ENCODE results near the gene TMEM233.

GRCh38 chr12:119627686-119628085, 34.1 kb downstream of the TMEM233 start:
- TF ChIP-seq CREB5 (CRISPR knock-in tag; IDR thresholded peaks at IDR 0.05; ENCODE audit: low read depth) (no peak), ZC3H10 (CRISPR knock-in tag; IDR thresholded peaks at IDR 0.05) (no peak), GLIS3 (CRISPR knock-in tag; IDR thresholded peaks at IDR 0.05) (no peak), PATZ1 (CRISPR knock-in tag; IDR thresholded peaks at IDR 0.05; ENCODE audit: borderline replicate concordance) (no peak), TSHZ2 (CRISPR knock-in tag; IDR thresholded peaks at IDR 0.05) (no peak), CSDC2 (CRISPR knock-in tag; IDR thresholded peaks at IDR 0.05) (no peak), ARNTL (CRISPR knock-in tag; IDR thresholded peaks at IDR 0.05; ENCODE audit: borderline replicate concordance, low read depth) (no peak), ISL1 (CRISPR knock-in tag; IDR thresholded peaks at IDR 0.05) (no peak), ZNF565 (CRISPR knock-in tag; conservative IDR thresholded peaks at IDR 0.05; ENCODE audit: low read depth) (no peak), ZNF8 (CRISPR knock-in tag; IDR thresholded peaks at IDR 0.05) (no peak), RARB (CRISPR knock-in tag; IDR thresholded peaks at IDR 0.05) (no peak), TCF4 (CRISPR knock-in tag; IDR thresholded peaks at IDR 0.05; ENCODE audit: borderline replicate concordance) (no peak)
